Measurements from ENCODE around the gene WDR35.
"Not testable (repeated sequence)": the region's sequence is repeated elsewhere in the genome, so short reads cannot be mapped to it uniquely, and the experiment has no call there.

The WDR35 gene

GRCh38 chr2:19898592-19899329 is 91.1 kb downstream of the WDR35 start:
- TF ChIP-seq CTCF (IDR thresholded peaks at IDR 0.05; ENCODE audit: control insufficient read depth, insufficient read depth, low read depth, low read length, missing control alignments): no peak
- peak overlapping the region; percentile 5; the same call in 1 of the 2 replicates for H3K4me3 ChIP-seq (ENCODE audit: control insufficient read depth, low read depth, low read length)
- no peak for DNase-seq (ENCODE audit: low read depth)

GRCh38 chr2:19897623-19898245 is 92.2 kb downstream of the WDR35 start:
- H3K4me3 ChIP-seq (ENCODE audit: control insufficient read depth, low read depth, low read length): no peak overlapping the region
- no peak for DNase-seq (ENCODE audit: low read depth)
- no peak for TF ChIP-seq CTCF (IDR thresholded peaks at IDR 0.05; ENCODE audit: control insufficient read depth, insufficient read depth, low read depth, low read length, missing control alignments)

- no peak for TF ChIP-seq CTCF (IDR thresholded peaks at IDR 0.05; ENCODE audit: control insufficient read depth, insufficient read depth, low read depth, low read length, missing control alignments)
- DNase-seq (ENCODE audit: low read depth): no peak
- H3K4me3 ChIP-seq (ENCODE audit: control insufficient read depth, low read depth, low read length): no peak overlapping the region
Measured at GRCh38 chr2:19895535-19895934, 94.4 kb downstream of the WDR35 start.

GRCh38 chr2:19894134-19894792 is 95.6 kb downstream of the WDR35 start:
- no peak for TF ChIP-seq CTCF (IDR thresholded peaks at IDR 0.05; ENCODE audit: control insufficient read depth, insufficient read depth, low read depth, low read length, missing control alignments)
- H3K4me3 ChIP-seq (ENCODE audit: control insufficient read depth, low read depth, low read length): no peak overlapping the region
- no peak for DNase-seq (ENCODE audit: low read depth)

GRCh38 chr2:19893520-19894133 is 96.3 kb downstream of the WDR35 start:
- no peak for DNase-seq (ENCODE audit: low read depth)
- TF ChIP-seq CTCF (IDR thresholded peaks at IDR 0.05; ENCODE audit: control insufficient read depth, insufficient read depth, low read depth, low read length, missing control alignments): no peak

GRCh38 chr2:19891971-19892370 is 97.9 kb downstream of the WDR35 start:
- DNase-seq (ENCODE audit: low read depth): not testable (repeated sequence)

More at GRCh38 chr2:19893520-19894133, 96.3 kb downstream of the WDR35 start:
- no peak overlapping the region for H3K4me3 ChIP-seq (ENCODE audit: control insufficient read depth, low read depth, low read length)

More at GRCh38 chr2:19891971-19892370, 97.9 kb downstream of the WDR35 start:
- not testable (repeated sequence) for H3K4me3 ChIP-seq (ENCODE audit: control insufficient read depth, low read depth, low read length)
